Large intestine (tissue), 3 donors: Measurements from ENCODE around the gene ASB6. TPM values are rescaled to one million over a fixed set of nuclear protein-coding genes. Genes with fewer than 3 reads are reported as not detected.

Source experiments
- DNase-seq, 2 donors: peaks; one replicate each; pipeline versions ENCODE4 v3.0.0 to v3.0.0-alpha.2; 2013
- H3K27ac ChIP-seq: one replicate; pipeline ENCODE4 v1.5.1; 2013; ENCODE audit warnings: low read length
- H3K27me3 ChIP-seq: 2 replicates; pipeline ENCODE4 v1.6.1; 2013; ENCODE audit warnings: low read length; ENCODE audit not compliant: control insufficient read depth, insufficient read depth
- H3K36me3 ChIP-seq: 2 replicates; pipeline ENCODE4 v1.6.1; 2013; ENCODE audit warnings: low read length; ENCODE audit not compliant: control insufficient read depth, insufficient read depth
- H3K4me1 ChIP-seq: one replicate; pipeline ENCODE4 v1.6.1; 2013; ENCODE audit warnings: low read length; ENCODE audit not compliant: control insufficient read depth, insufficient read depth
- H3K4me3 ChIP-seq: one replicate; pipeline ENCODE4 v1.5.1; 2013; ENCODE audit warnings: low read length
- H3K9me3 ChIP-seq: one replicate; pipeline ENCODE4 v1.6.1; 2013; ENCODE audit warnings: mild to moderate bottlenecking, low read depth, low read length, moderate library complexity; ENCODE audit not compliant: control insufficient read depth
- WGBS: methylation state at CpG from one replicate; pipeline ENCODE4 v1.1.5; 2013; ENCODE audit warnings: low lambda C conversion rate; ENCODE audit not compliant: insufficient coverage; 5-methylcytosine and 5-hydroxymethylcytosine counted together
- polyA plus RNA-seq: library from polyadenylated mRNA; unstranded; fragments of 120-200 nt; gene quantifications from one replicate; pipeline ENCODE4 v1.2.1, GENCODE V29; 2013

The ASB6 gene
- polyA plus RNA-seq, 1 donor = 14.8 TPM

DNA sequence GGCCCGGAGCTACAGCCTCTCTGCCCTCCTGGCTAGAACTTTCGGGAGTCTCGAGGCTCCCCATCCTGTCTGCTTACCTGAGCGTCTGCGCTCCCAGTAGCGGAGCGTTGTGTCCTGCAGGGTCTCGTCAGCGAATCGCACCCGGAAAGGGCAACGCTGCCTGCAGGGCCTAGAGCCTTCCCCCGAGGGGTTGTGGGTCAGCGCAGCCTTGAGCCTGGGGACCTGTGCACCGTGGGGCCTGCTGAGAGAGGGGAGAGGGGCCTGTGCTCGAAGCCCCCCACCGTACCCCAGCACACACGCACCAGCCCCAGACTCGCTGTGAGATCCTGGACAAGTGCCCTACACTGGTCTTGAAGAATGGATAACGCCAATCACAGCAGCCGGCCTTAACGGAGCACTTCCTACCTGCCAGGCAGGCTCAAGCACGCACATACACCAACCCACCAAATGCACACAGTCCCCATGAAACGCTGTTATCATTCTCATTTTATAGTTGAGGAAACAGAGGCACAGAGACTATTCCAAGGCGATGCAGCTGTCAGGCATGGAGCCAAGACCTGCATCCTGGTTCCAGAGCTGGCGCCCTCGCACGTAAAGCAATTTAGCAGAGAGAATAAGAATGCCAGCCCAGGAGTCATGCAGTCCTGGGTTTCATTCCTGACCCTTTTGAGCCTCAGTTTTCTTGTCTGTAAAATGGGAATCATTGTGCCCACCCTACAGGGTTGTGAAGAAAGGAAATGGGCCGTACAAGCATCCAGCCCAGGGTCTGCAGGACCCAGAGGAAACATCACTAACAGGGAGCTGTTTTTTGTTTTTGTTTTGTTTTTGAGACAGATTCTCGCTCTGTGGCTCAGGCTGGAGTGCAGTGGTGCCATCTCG, 26.3 kb downstream of the ASB6 start:
- Histone ChIP-seq H3K36me3 (no peaks in the 10 kb centered on the region), H3K4me1 (peaks cover 12% of the 10 kb centered on the region), H3K4me3 (no peak overlapping the region), H3K27me3 (peaks cover 10% of the 10 kb centered on the region), H3K9me3 (peaks cover 3% of the 10 kb centered on the region), H3K27ac (no peak overlapping the region)
- DNase-seq = no peak
- no CpG with 5 or more reads among the region's 31 CpGs for WGBS

- Histone ChIP-seq H3K27ac (no peak overlapping the region), H3K36me3 (no peaks in the 10 kb centered on the region), H3K4me3 (no peak overlapping the region), H3K9me3 (peaks cover 2% of the 10 kb centered on the region), H3K4me1 (peaks cover 12% of the 10 kb centered on the region), H3K27me3 (peaks cover 6% of the 10 kb centered on the region)
- no peak for DNase-seq
- no CpG with 5 or more reads among the region's 10 CpGs for whole genome bisulfite sequencing
Observed at GRCh38 chr9:129614932-129615331, 27.0 kb downstream of the ASB6 start.

- no peak for DNase-seq
- Histone ChIP-seq H3K27ac (peak overlapping the region; percentile 0), H3K4me1 (peaks cover 14% of the 10 kb centered on the region), H3K27me3 (no peaks in the 10 kb centered on the region), H3K9me3 (no peaks in the 10 kb centered on the region), H3K4me3 (no peak overlapping the region), H3K36me3 (no peaks in the 10 kb centered on the region)
- no CpG with 5 or more reads among the region's 19 CpGs for WGBS
Observed at GRCh38 chr9:129613520-129614175, 28.3 kb downstream of the ASB6 start.

- no peak for DNase-seq
Observed at GRCh38 chr9:129612815-129613519, 29.0 kb downstream of the ASB6 start.

DNA sequence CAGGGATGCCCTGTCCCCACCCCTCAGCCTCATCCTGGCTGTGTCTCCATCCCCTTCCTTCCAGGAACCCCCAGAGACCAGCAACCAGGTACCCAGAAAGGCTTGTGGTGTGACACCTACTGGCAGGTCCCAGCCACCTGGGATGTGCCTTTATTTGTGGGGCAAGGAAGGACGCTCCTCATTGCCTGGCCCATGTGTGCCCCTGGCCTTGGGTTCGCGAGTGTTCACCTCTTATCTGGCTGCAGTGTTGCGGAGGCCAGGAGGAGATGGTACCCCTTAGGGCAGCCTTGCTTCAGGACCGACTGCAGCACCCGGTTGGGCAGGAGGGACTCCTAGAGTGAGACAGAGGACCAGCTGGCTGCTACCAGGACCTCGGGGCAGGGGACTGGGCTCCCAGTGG, 29.8 kb downstream of the ASB6 start:
- no peak overlapping the region for H3K4me3 ChIP-seq
- no peaks in the 10 kb centered on the region for H3K36me3 ChIP-seq
- H3K4me1 ChIP-seq = peaks cover 22% of the 10 kb centered on the region
- H3K27me3 ChIP-seq = no peaks in the 10 kb centered on the region
- no peaks in the 10 kb centered on the region for H3K9me3 ChIP-seq
- no CpG with 5 or more reads among the region's 7 CpGs for WGBS
- DNase-seq = no peak
- H3K27ac ChIP-seq = no peak overlapping the region

More at GRCh38 chr9:129612815-129613519, 29.0 kb downstream of the ASB6 start:
- H3K4me1 ChIP-seq = peaks cover 14% of the 10 kb centered on the region
- H3K27me3 ChIP-seq = no peaks in the 10 kb centered on the region
- no CpG with 5 or more reads among the region's 15 CpGs for WGBS
- no peaks in the 10 kb centered on the region for H3K36me3 ChIP-seq
- H3K9me3 ChIP-seq = no peaks in the 10 kb centered on the region
- H3K4me3 ChIP-seq = no peak overlapping the region
- peak overlapping the region; percentile 0 for H3K27ac ChIP-seq

DNA sequence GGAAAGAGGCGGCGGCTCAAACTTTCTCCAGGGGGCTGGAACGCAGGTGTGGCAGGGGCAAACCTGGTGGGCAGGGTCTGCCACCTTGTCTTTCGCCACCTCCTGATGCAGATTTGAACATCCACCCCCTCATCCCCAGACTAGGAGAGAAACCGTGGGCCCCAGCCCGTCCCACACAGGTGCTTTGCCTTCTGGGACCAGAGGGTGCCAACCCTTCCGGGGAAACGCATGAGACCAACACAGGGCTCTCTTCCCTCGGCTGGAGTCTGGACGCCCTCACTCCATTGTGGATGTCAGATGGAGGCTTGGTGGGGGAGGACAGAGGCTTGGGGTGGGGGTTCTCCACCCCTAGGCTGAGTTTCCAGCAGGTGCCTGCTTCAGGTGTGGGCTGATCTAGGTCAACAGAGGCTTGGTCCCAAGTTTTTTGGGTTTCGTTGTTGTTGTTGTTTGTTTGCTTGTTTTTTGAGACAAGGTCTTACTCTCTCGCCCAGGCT, 30.6 kb downstream of the ASB6 start:
- Histone ChIP-seq H3K4me3 (peak overlapping the region; percentile 55), H3K4me1 (peaks cover 29% of the 10 kb centered on the region), H3K9me3 (no peaks in the 10 kb centered on the region), H3K36me3 (no peaks in the 10 kb centered on the region), H3K27me3 (no peaks in the 10 kb centered on the region), H3K27ac (no peak overlapping the region)
- no CpG with 5 or more reads among the region's 12 CpGs for WGBS
- no peak for DNase-seq

- Histone ChIP-seq H3K4me1 (peaks cover 35% of the 10 kb centered on the region), H3K36me3 (no peaks in the 10 kb centered on the region), H3K9me3 (no peaks in the 10 kb centered on the region), H3K27me3 (no peaks in the 10 kb centered on the region), H3K4me3 (peak overlapping the region; percentile 55), H3K27ac (peak overlapping the region; percentile 58)
- WGBS = no CpG with 5 or more reads among the region's 66 CpGs
- DNase-seq = peak in 1 of 2 donors; percentile 72
Observed at GRCh38 chr9:129610473-129611306, 31.3 kb downstream of the ASB6 start.

DNA sequence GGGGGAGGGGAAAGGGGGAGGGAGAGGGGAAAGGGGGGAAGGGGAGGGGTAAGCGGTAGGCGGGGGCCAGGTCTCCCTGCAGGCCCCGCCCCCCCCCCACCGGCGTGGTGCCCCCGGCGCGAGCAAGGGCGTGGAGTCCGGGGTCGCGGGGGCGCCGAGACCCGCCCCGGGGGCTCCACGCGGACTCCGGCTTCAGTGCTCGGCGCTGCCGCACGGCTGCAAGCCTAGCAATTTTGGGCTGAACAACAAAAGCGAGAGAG, 31.8 kb downstream of the ASB6 start:
- H3K27me3 ChIP-seq = no peaks in the 10 kb centered on the region
- H3K4me3 ChIP-seq = peak overlapping the region; percentile 55
- no CpG with 5 or more reads among the region's 24 CpGs for WGBS
- H3K4me1 ChIP-seq = peaks cover 36% of the 10 kb centered on the region
- peak overlapping the region; percentile 52 for H3K27ac ChIP-seq
- no peaks in the 10 kb centered on the region for H3K36me3 ChIP-seq
- H3K9me3 ChIP-seq = no peaks in the 10 kb centered on the region
- DNase-seq = no peak

GRCh38 chr9:129609486-129610212, 32.3 kb downstream of the ASB6 start:
- Histone ChIP-seq H3K36me3 (no peaks in the 10 kb centered on the region), H3K4me1 (peaks cover 36% of the 10 kb centered on the region), H3K4me3 (peak overlapping the region; percentile 55), H3K27me3 (no peaks in the 10 kb centered on the region), H3K27ac (peak overlapping the region; percentile 63), H3K9me3 (no peaks in the 10 kb centered on the region)
- peak; percentile 66 to 84 for DNase-seq
- WGBS = no CpG with 5 or more reads among the region's 30 CpGs
